Heart right ventricle (tissue), 16 donors: ENCODE measurements around the gene KLF16. TPM values are rescaled to one million over a fixed set of nuclear protein-coding genes. Genes with fewer than 3 reads are reported as not detected.
A peak's percentile ranks its signal among the peaks of the same experiment; 100 is the strongest.

Experiments
- ATAC-seq, 8 donors: fragments of 200-7000 bp; cut with Tn5 transposase; one replicate each; pipeline ENCODE4 v1.9.1; 2020; ENCODE audit warnings: mild to moderate bottlenecking in 8 of 8, moderate library complexity in 8 of 8, moderate number of reproducible peaks in 1 of 8
- DNase-seq, 2 donors: peaks; one replicate each; pipeline ENCODE4 v3.0.0-alpha.2; 2020
- H3K27ac ChIP-seq, 10 donors: fragments of 200-600 bp; sonication (generic) in 2 of 10; one replicate each; pipeline versions ENCODE4 v1.5.0 to v1.8.0; 2020 to 2022; ENCODE audit warnings: mild to moderate bottlenecking in 3 of 10
- H3K27me3 ChIP-seq, 7 donors: fragments of 200-600 bp; one replicate each; pipeline ENCODE4 v1.8.0; 2021 to 2022; ENCODE audit warnings: mild to moderate bottlenecking in 2 of 7
- H3K36me3 ChIP-seq, 9 donors: fragments of 200-600 bp; sonication (generic) in 1 of 9; one replicate each; pipeline versions ENCODE4 v1.5.0 to v1.8.0; 2020 to 2022; ENCODE audit warnings: mild to moderate bottlenecking in 2 of 9
- H3K4me1 ChIP-seq, 9 donors: fragments of 200-600 bp; sonication (generic) in 1 of 9; one replicate each; pipeline versions ENCODE4 v1.5.0 to v1.8.0; 2020 to 2022; ENCODE audit warnings: mild to moderate bottlenecking in 4 of 9
- H3K4me3 ChIP-seq, 10 donors: fragments of 200-600 bp; sonication (generic) in 2 of 10; one replicate each; pipeline versions ENCODE4 v1.5.0 to v1.8.0; 2020 to 2022; ENCODE audit warnings: mild to moderate bottlenecking in 7 of 10, moderate library complexity in 2 of 10
- H3K9me3 ChIP-seq, 11 donors: fragments of 200-600 bp in 10 of 11; sonication (generic) in 2 of 11; one replicate each; pipeline versions ENCODE4 v1.5.0 to v1.8.0; 2013 to 2022; ENCODE audit warnings: mild to moderate bottlenecking in 2 of 11, control low read depth in 1 of 11, moderate library complexity in 1 of 11
- CTCF ChIP-seq, 9 donors: fragments of 200-600 bp; sonication (generic) in 2 of 9; IDR thresholded peaks; one replicate each; pipeline versions ENCODE4 v1.5.0 to v1.8.0; 2021 to 2022; ENCODE audit warnings: antibody characterized with exemption in 9 of 9, mild to moderate bottlenecking in 5 of 9, moderate library complexity in 1 of 9
- WGBS, 2 donors: extraction: QIAGEN DNeasy Blood & Tissue Kit; methylation state at CpG; one replicate each; pipeline ENCODE4 v1.1.7; 2013; ENCODE audit warnings: inconsistent platforms in 1 of 2; 5-methylcytosine and 5-hydroxymethylcytosine counted together
- intact Hi-C, 10 donors: fragments of 100-400 bp; cut with DNase I; formaldehyde crosslinking; loops; one replicate each; pipeline versions ENCODE4 v1.11.1 to v1.14.2; 2022
- polyA plus RNA-seq, 2 donors: library from polyadenylated mRNA; stranded (reverse); fragments of 200-250 nt; gene quantifications; one replicate each; pipeline ENCODE4 v1.2.3, GENCODE V29; 2013
- total RNA-seq, 10 donors: library from RNA; stranded (reverse); fragmentation: NEBNext Ultra II Directional in 3 of 10; extraction: Animal tissue kit (Norgen Biotek cat#: 25700) in 3 of 10; gene quantifications; one replicate each; pipeline versions ENCODE4 v1.2.1 to v1.2.4, GENCODE V29; 2021 to 2023
- donor health status: Arrhythmogenic right ventricular cardiomyopathy.
- donor health status: ischemic (EF 13 %, LVEDD 7.1; RV severe dilation, severe dysfunction).
- donor health status: healthy with polysubstance abuse.
- donor health status: DM: no; HTN: yes; CAD: no.
- donor health status: DM: no; HTN: no; CAD: no.
- donor health status: ischemic (EF 25% LVEDD 6.9; RV normal size, moderate dysfunction).
- donor health status: ischemic (EF 25% LVEDD 5.7; RV mildly dilated, moderate dysfunction).
- donor health status: healthy.
- donor health status: DM: yes; HTN: yes; CAD: no.
- donor health status: Ischemic cardiomyopathy.
- donor health status: ischemic (EF 35%, LVEDD 5.7; RV mildly dilated, moderate dysfunction).
- donor health status: nonischemic (EF 11% LVEDD 7.7; RV severe dilation, severe dysfunction).
- donor health status: DM: yes; HTN: yes; CAD: no.
- donor health status: PGD.
- donor health status: ischemic (EF 29% LVEDD 5.4; RV normal size, mild dysfunction).
- donor health status: nonischemic (EF 23%, LVEDD 6.1; RV moderate dilation, normal function).

The KLF16 gene
- total and polyA plus RNA-seq, 12 donors: 4.0 to 13.4 (median 7.6) TPM

GRCh38 chr19:1872807-1873523 is 9.6 kb upstream of the KLF16 start:
- intact Hi-C loops: loop anchor here in 1 of 10 donors (2.0 kb wide), 1 partner anchor 62 kb away; no protein-coding TSS in a partner anchor

DNA sequence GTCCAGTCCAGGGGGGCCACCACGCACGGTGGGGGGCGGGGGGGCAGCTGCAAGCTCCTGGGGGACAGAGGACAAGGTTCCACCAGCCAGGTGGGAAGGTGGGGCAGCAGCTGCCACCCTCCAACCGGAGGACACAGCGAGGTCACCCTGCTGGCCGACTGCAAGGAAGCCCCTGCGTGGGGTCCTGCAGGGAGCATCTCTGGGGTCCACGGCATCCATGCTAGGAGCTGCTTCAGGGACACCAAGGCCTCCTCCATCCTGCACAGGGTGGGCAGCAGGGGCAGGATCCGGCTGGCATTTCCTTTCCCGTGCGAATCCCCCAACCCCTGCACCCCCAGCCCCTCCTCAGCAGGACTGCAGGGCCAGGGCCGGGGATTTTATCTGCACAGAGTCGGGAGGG is 8.3 kb upstream of the KLF16 start:
- H3K27me3 ChIP-seq: no peaks in the 10 kb centered on the region
- H3K4me1 ChIP-seq: peaks cover 21 to 51% (median 43%) of the 10 kb centered on the region in 9 donors
- intact Hi-C loops: loop anchor here in 1 of 10 donors (2.0 kb wide), 1 partner anchor 63 kb away; no protein-coding TSS in a partner anchor
- H3K9me3 ChIP-seq: no peaks in the 10 kb centered on the region
- peak overlapping the region in 5 of 10 donors; percentile 5 to 99 (median 96) for H3K27ac ChIP-seq
- ATAC-seq (no peak), DNase-seq (no peak)
- WGBS, 2 donors: 88% methylated on average over 13 of the region's 13 CpGs
- H3K36me3 ChIP-seq: peaks cover 0 to 27% (median 0%) of the 10 kb centered on the region in 9 donors
- no peak for TF ChIP-seq CTCF (IDR thresholded peaks at IDR 0.05)
- no peak overlapping the region for H3K4me3 ChIP-seq

More at GRCh38 chr19:1872807-1873523, 9.6 kb upstream of the KLF16 start:
- no peaks in the 10 kb centered on the region for H3K9me3 ChIP-seq
- WGBS, 2 donors: 68 to 77% methylated on average over 25 of the region's 25 CpGs
- H3K36me3 ChIP-seq: peaks cover 0 to 27% (median 0%) of the 10 kb centered on the region in 9 donors
- DNase-seq (no peak), ATAC-seq (peak in 4 of 8 donors; percentile 2 to 33 (median 6))
- H3K4me3 ChIP-seq: peak overlapping the region in 9 of 10 donors; percentile 12 to 100 (median 89)
- TF ChIP-seq CTCF (IDR thresholded peaks at IDR 0.05): no peak
- no peaks in the 10 kb centered on the region for H3K27me3 ChIP-seq
- H3K27ac ChIP-seq: peak overlapping the region; percentile 80 to 99 (median 95)
- H3K4me1 ChIP-seq: peaks cover 21 to 56% (median 46%) of the 10 kb centered on the region in 9 donors

GRCh38 chr19:1871140-1871597 is 7.8 kb upstream of the KLF16 start:
- peaks cover 17 to 46% (median 39%) of the 10 kb centered on the region in 9 donors for H3K4me1 ChIP-seq
- H3K9me3 ChIP-seq: no peaks in the 10 kb centered on the region
- TF ChIP-seq CTCF (IDR thresholded peaks at IDR 0.05): no peak
- ATAC-seq (no peak), DNase-seq (no peak)
- no peaks in the 10 kb centered on the region for H3K27me3 ChIP-seq
- 85 to 88% methylated on average over 15 of the region's 15 CpGs for WGBS, 2 donors
- H3K27ac ChIP-seq: peak overlapping the region in 1 of 10 donors; percentile 99
- no peak overlapping the region for H3K4me3 ChIP-seq
- peaks cover 0 to 27% (median 0%) of the 10 kb centered on the region in 9 donors for H3K36me3 ChIP-seq
- intact Hi-C loops: no loop called here

GRCh38 chr19:1868971-1869370 is 5.6 kb upstream of the KLF16 start:
- H3K27me3 ChIP-seq: no peaks in the 10 kb centered on the region
- peaks cover 13 to 45% (median 31%) of the 10 kb centered on the region in 9 donors for H3K4me1 ChIP-seq
- ATAC-seq (no peak), DNase-seq (no peak)
- H3K27ac ChIP-seq: no peak overlapping the region
- no peak overlapping the region for H3K4me3 ChIP-seq
- peaks cover 0 to 27% (median 0%) of the 10 kb centered on the region in 9 donors for H3K36me3 ChIP-seq
- H3K9me3 ChIP-seq: no peaks in the 10 kb centered on the region
- intact Hi-C loops: loop anchor here in 2 of 10 donors (5.0 to 10.0 kb wide), 2 partner anchors 68 to 196 kb away; no protein-coding TSS in a partner anchor
- TF ChIP-seq CTCF (IDR thresholded peaks at IDR 0.05): no peak
- 81 to 86% methylated on average over 7 of the region's 7 CpGs for WGBS, 2 donors
